HG03460 (cell line): ENCODE data around the gene GADD45A.
A peak's percentile ranks its signal among the peaks of the same experiment; 100 is the strongest.
"Not testable (repeated sequence)": the region's sequence is repeated elsewhere in the genome, so short reads cannot be mapped to it uniquely, and the experiment has no call there.

Experiments used
- ATAC-seq: cut with Tn5 transposase; IDR thresholded peaks from one replicate; pipeline ENCODE4 v1.9.1; 2021; ENCODE audit not compliant: unreplicated experiment

GADD45A gene

DNA sequence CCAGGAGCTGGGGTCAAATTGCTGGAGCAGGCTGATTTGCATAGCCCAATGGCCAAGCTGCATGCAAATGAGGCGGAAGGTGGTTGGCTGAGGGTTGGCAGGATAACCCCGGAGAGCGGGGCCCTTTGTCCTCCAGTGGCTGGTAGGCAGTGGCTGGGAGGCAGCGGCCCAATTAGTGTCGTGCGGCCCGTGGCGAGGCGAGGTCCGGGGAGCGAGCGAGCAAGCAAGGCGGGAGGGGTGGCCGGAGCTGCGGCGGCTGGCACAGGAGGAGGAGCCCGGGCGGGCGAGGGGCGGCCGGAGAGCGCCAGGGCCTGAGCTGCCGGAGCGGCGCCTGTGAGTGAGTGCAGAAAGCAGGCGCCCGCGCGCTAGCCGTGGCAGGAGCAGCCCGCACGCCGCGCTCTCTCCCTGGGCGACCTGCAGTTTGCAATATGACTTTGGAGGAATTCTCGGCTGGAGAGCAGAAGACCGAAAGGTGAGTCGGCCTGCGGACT, at the start of gene GADD45A:
Gene GADD45A, plus strand, starts transcription at position 135 of the 491 bp plus-strand sequence. Its CDS starts 294 bp downstream, at position 429.
- ATAC-seq: peak; percentile 78

GRCh38 chr1:67636146-67636545, 48.9 kb upstream of the GADD45A start:
- ATAC-seq: no peak

DNA sequence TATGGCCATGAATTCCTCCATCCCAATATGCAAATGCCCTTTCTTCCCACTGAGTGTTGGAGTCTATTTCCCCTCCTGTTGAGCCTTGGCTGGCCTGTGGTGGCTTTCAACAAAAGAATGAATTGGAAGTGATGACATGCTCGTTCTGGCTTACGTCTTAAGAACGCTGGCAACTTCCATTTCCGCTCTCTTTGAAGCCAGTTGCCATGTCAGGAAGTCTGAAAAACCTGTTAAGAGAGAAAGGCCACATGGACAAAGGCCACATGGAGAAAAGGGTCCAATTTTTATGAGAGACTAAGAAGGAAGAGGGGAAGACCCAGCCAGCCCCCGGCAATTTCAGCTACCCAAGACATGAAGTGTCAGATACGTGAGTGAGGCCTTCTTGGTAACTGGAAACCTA, 45.6 kb upstream of the GADD45A start:
- ATAC-seq: no peak

DNA sequence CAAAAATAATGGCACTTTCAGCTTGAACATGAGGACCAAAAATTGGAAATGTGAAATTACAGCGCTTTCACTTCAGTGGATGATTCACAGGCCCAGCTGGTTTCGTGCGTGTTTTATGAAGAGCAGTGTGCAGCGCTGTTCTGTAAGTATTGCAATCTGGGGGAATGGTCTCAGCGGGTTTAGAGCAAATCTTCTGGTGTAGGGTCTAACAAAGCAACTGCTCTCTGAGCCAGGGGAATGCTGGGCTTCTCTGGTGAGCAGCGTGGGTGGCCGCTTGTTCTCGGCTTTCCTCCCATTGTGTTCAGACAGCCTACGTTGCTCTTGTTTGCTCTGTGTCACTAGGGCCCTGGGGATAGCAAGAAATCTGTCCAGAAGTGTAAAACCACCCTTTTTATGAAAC, 42.4 kb upstream of the GADD45A start:
- no peak for ATAC-seq

DNA sequence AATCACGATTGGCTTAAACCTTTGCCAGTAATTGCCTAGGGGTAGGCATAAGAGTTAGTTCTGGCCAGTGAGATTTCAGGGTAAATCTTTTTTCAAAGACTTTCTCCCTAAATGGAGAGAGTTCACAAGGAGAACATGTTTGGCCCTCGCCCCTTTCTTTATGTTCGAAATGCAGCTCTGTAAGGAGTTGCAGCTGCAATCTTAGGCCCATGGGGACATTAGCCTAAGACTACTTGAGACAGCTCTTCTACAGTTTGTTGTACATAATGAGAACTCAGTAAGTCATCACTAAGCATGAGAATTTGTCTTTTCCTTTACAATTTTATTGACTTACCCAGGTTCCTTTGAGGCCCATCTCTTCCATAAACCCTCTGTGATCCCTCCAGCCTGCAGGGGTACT, 40.4 kb upstream of the GADD45A start:
- no peak for ATAC-seq

GRCh38 chr1:67645495-67646144, 39.4 kb upstream of the GADD45A start:
- no peak for ATAC-seq

GRCh38 chr1:67646145-67647035, 38.6 kb upstream of the GADD45A start:
- ATAC-seq: no peak

- no peak for ATAC-seq
These were observed 37.8 kb upstream of the GADD45A start for GRCh38 chr1:67647036-67647798.

DNA sequence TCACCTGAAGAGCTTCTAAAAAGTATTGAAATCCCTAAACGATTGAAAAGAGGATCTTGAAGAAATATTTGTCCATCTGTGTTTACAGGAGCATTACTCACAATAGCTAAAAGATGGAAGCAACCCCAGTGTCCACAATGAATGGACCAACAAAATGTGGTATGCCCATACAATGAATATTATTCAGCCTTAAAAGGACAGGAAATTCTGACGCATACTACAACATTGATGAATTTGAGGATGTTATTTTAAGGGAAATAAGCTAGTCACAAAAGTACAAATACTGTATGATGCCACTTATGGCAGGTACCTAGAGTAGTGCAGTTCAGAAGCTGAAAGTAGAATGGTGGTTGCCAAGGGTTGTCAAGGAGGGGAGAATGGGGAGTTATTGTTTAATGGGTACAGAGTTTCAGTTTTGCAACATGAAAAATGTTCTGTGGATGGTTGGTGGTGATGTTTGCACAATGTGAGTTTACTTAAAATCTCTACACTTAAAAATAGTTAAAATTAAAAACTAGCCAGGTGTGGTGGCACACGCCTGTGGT, 37.1 kb upstream of the GADD45A start:
- ATAC-seq: no peak

DNA sequence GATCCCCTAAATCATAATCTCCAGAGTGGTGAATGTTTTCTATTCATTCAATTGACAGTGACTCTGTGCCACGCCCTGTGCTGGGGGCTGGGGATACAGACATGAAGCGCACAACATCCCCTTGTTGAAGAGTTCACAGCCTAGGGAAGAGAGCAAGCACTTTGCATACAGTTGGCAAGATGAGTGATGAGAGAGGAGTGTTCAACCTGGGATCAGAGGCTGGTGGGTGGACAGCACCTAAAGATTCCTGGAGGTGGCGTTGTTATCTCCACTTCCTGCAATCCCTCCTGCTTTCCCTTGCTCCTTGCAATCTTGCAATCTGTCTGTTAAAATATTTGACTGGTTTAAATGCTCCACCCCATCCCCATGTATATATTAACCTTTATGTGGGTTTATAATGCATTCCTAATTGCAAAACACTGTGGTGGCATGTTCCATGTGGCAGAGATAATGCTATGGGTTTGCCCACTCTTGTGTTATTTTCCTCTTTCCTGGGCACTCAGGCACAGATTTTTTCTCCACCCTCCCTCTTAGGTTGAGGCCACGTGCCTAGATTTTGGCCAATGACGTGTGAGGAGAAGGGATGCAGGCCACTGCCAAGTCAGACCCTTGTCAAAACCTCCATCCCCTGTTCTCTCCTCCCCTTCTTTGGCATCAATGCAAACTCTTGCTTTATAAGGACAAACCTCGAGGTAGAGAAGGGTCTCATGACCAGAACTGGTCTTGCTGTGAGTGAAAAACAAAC, 36.2 kb upstream of the GADD45A start:
- no peak for ATAC-seq

DNA sequence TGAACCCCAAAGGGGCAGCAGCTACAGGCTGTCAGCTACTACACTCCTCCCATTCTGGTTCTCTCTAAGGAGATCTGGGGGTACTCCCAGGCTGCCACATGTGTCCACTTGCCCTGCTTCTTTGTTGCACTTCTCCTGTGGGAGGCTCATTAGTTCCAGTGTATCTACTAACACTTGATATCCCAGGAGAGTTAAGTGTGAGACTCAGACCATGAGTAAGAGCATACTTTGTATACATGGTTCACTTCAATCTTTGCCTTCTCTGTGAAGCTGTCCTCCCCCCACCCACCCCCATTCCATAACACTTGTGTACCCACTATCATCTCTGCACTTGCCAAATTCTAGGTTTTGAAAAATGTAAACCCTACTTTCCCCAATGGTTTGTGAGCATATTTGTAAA, 34.9 kb upstream of the GADD45A start:
- no peak for ATAC-seq

DNA sequence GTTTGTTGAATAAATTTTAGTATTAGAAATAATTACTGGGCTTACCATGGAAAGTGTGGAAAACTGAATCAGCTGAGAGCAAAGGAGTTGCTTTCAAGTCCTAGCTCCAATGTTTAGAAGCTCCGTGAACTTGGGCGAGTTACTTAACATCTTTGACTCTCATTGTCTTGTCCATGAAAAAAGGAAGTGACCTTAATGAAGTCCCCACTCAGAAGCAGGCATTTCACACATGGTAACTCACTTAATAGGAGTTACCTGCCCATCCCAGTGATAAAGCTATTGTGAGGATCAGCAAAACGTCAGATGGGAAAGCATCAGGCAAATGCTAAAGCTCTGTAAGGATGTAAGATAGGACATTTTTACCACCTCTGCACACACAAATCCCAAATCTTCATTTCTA, 34.0 kb upstream of the GADD45A start:
- ATAC-seq: no peak

DNA sequence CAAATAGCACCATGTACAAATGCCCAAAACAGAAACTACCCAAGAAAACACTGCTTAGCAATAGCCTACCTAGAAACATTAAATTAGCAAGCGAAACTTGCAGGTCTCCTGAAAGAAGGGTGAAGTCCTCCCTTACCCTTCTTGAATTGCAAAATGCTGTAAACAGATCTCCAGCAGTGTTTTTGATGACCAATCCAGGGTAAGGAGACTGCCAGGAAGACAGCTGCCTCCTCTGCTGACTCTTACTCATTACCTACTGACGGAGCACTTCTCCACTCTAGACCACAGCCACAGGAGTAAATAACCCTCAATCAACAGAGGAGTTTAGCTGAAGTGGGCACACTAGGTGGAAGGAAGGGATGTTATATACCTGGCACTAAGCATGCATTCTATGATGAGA, 32.2 kb upstream of the GADD45A start:
- ATAC-seq: no peak

- ATAC-seq: no peak
These were observed 31.7 kb upstream of the GADD45A start for GRCh38 chr1:67653304-67653703.

GRCh38 chr1:67655581-67655980, 29.4 kb upstream of the GADD45A start:
- no peak for ATAC-seq

GRCh38 chr1:67657152-67657551, 27.8 kb upstream of the GADD45A start:
- ATAC-seq: not testable (repeated sequence)

GRCh38 chr1:67659229-67659628, 25.8 kb upstream of the GADD45A start:
- no peak for ATAC-seq

GRCh38 chr1:67662884-67663283, 22.1 kb upstream of the GADD45A start:
- ATAC-seq: no peak

DNA sequence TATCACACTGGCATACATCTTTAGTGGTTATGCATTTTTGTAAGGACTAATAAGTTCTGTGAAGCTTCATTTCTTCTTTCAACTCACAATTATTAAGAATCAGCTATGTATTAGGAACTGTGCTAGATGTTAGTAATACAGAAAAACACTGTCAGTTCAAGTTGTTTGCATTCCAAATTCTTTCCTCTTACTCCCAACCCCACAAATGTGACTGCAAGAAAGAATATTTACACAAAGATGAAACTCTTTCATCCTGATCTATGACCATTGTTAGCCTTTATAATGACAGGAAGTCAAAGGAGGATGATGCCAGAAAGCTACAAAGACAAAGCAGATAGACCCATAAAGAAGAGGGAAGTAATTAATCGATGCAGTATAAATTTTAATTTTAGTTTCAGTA, 21.0 kb upstream of the GADD45A start:
- no peak for ATAC-seq

GRCh38 chr1:67665307-67665706, 19.7 kb upstream of the GADD45A start:
- not testable (repeated sequence) for ATAC-seq
